Stimulated activated memory B cell treated with anti-CD40 and anti-IgM and Interleukin-4, amounts not matched to agents 10 μg/mL and 1 μg/mL and 100 μg/mL, for 72 hours (primary cell): Measurements from ENCODE around the gene CSNK2A2.

Experiments
- ATAC-seq: fragments of 150-1000 bp; cut with Tn5 transposase; 2 replicates; pipeline ENCODE4 v1.10.0; 2021
- H3K27ac Mint-ChIP-seq: one replicate; pipeline ENCODE4 v1.8.0; 2022; ENCODE audit warnings: mild to moderate bottlenecking, mixed read lengths
- H3K27me3 Mint-ChIP-seq: one replicate; pipeline ENCODE4 v1.8.0; 2022; ENCODE audit warnings: mixed read lengths
- H3K36me3 Mint-ChIP-seq: one replicate; pipeline ENCODE4 v1.8.0; 2022; ENCODE audit warnings: mixed read lengths
- H3K4me1 Mint-ChIP-seq: one replicate; pipeline ENCODE4 v1.8.0; 2022; ENCODE audit warnings: mixed read lengths
- H3K4me3 Mint-ChIP-seq: one replicate; pipeline ENCODE4 v1.8.0; 2022; ENCODE audit warnings: mild to moderate bottlenecking, moderate library complexity, mixed read lengths
- H3K9me3 Mint-ChIP-seq: one replicate; pipeline ENCODE4 v1.8.0; 2022; ENCODE audit warnings: mixed read lengths

CSNK2A2 gene

GRCh38 chr16:58128711-58129096 is 69.2 kb downstream of the CSNK2A2 start:
- Mint-ChIP-seq H3K4me3 (peak overlapping the region; percentile 86), H3K4me1 (peaks cover 34% of the 10 kb centered on the region)
- ATAC-seq, result peak; percentile 15

GRCh38 chr16:58128181-58128631 is 69.7 kb downstream of the CSNK2A2 start:
- no peaks in the 10 kb centered on the region for H3K27me3 Mint-ChIP-seq
- peak overlapping the region; percentile 59 for H3K27ac Mint-ChIP-seq
- no peaks in the 10 kb centered on the region for H3K9me3 Mint-ChIP-seq
- peak overlapping the region; percentile 86 for H3K4me3 Mint-ChIP-seq
- peaks cover 36% of the 10 kb centered on the region for H3K4me1 Mint-ChIP-seq
- no peaks in the 10 kb centered on the region for H3K36me3 Mint-ChIP-seq
- ATAC-seq, result no peak

More at GRCh38 chr16:58128711-58129096, 69.2 kb downstream of the CSNK2A2 start:
- H3K9me3 Mint-ChIP-seq, result no peaks in the 10 kb centered on the region
- H3K27ac Mint-ChIP-seq, result peak overlapping the region; percentile 59
- H3K27me3 Mint-ChIP-seq, result no peaks in the 10 kb centered on the region
- no peaks in the 10 kb centered on the region for H3K36me3 Mint-ChIP-seq

- H3K4me1 Mint-ChIP-seq, result peaks cover 36% of the 10 kb centered on the region
- H3K36me3 Mint-ChIP-seq, result no peaks in the 10 kb centered on the region
- H3K27me3 Mint-ChIP-seq, result no peaks in the 10 kb centered on the region
- peak overlapping the region; percentile 86 for H3K4me3 Mint-ChIP-seq
- peak overlapping the region; percentile 40 for H3K27ac Mint-ChIP-seq
- no peaks in the 10 kb centered on the region for H3K9me3 Mint-ChIP-seq
- ATAC-seq, result no peak
Observed at GRCh38 chr16:58127634-58128033, 70.3 kb downstream of the CSNK2A2 start.

GRCh38 chr16:58127033-58127556 is 70.8 kb downstream of the CSNK2A2 start:
- H3K36me3 Mint-ChIP-seq, result no peaks in the 10 kb centered on the region
- peaks cover 36% of the 10 kb centered on the region for H3K4me1 Mint-ChIP-seq
- peak overlapping the region; percentile 1 for H3K4me3 Mint-ChIP-seq
- no peaks in the 10 kb centered on the region for H3K9me3 Mint-ChIP-seq
- no peak for ATAC-seq
- peak overlapping the region; percentile 40 for H3K27ac Mint-ChIP-seq
- H3K27me3 Mint-ChIP-seq, result no peaks in the 10 kb centered on the region

GRCh38 chr16:58126451-58126961 is 71.4 kb downstream of the CSNK2A2 start:
- ATAC-seq, result no peak
- no peak overlapping the region for H3K27ac Mint-ChIP-seq
- H3K4me3 Mint-ChIP-seq, result no peak overlapping the region

GRCh38 chr16:58125781-58126335 is 72.0 kb downstream of the CSNK2A2 start:
- ATAC-seq, result no peak
- Mint-ChIP-seq H3K9me3 (no peaks in the 10 kb centered on the region), H3K36me3 (no peaks in the 10 kb centered on the region), H3K27me3 (no peaks in the 10 kb centered on the region), H3K4me1 (peaks cover 43% of the 10 kb centered on the region), H3K27ac (no peak overlapping the region), H3K4me3 (no peak overlapping the region)

More at GRCh38 chr16:58126451-58126961, 71.4 kb downstream of the CSNK2A2 start:
- H3K27me3 Mint-ChIP-seq, result no peaks in the 10 kb centered on the region
- no peaks in the 10 kb centered on the region for H3K36me3 Mint-ChIP-seq
- H3K9me3 Mint-ChIP-seq, result no peaks in the 10 kb centered on the region
- peaks cover 42% of the 10 kb centered on the region for H3K4me1 Mint-ChIP-seq

- ATAC-seq, result no peak
- Mint-ChIP-seq H3K4me1 (peaks cover 47% of the 10 kb centered on the region), H3K36me3 (no peaks in the 10 kb centered on the region), H3K27me3 (no peaks in the 10 kb centered on the region), H3K9me3 (no peaks in the 10 kb centered on the region), H3K4me3 (no peak overlapping the region), H3K27ac (no peak overlapping the region)
Observed at GRCh38 chr16:58125041-58125440, 72.9 kb downstream of the CSNK2A2 start.

GRCh38 chr16:58124601-58124915 is 73.3 kb downstream of the CSNK2A2 start:
- ATAC-seq, result no peak
- H3K36me3 Mint-ChIP-seq, result no peaks in the 10 kb centered on the region
- H3K27me3 Mint-ChIP-seq, result no peaks in the 10 kb centered on the region
- no peak overlapping the region for H3K27ac Mint-ChIP-seq
- peaks cover 50% of the 10 kb centered on the region for H3K4me1 Mint-ChIP-seq
- no peak overlapping the region for H3K4me3 Mint-ChIP-seq
- no peaks in the 10 kb centered on the region for H3K9me3 Mint-ChIP-seq

GRCh38 chr16:58123896-58124600 is 73.9 kb downstream of the CSNK2A2 start:
- Mint-ChIP-seq H3K36me3 (no peaks in the 10 kb centered on the region), H3K4me3 (no peak overlapping the region), H3K9me3 (no peaks in the 10 kb centered on the region), H3K4me1 (peaks cover 50% of the 10 kb centered on the region), H3K27ac (peak overlapping the region; percentile 6), H3K27me3 (no peaks in the 10 kb centered on the region)
- no peak for ATAC-seq

GRCh38 chr16:58121132-58121531 is 76.8 kb downstream of the CSNK2A2 start:
- no peak for ATAC-seq
- Mint-ChIP-seq H3K36me3 (peaks cover 17% of the 10 kb centered on the region), H3K4me1 (peaks cover 26% of the 10 kb centered on the region), H3K27ac (no peak overlapping the region), H3K4me3 (no peak overlapping the region), H3K9me3 (no peaks in the 10 kb centered on the region), H3K27me3 (no peaks in the 10 kb centered on the region)

- Mint-ChIP-seq H3K9me3 (no peaks in the 10 kb centered on the region), H3K27ac (no peak overlapping the region), H3K4me1 (peaks cover 20% of the 10 kb centered on the region), H3K27me3 (no peaks in the 10 kb centered on the region), H3K4me3 (no peak overlapping the region), H3K36me3 (peaks cover 25% of the 10 kb centered on the region)
- ATAC-seq, result no peak
Observed at GRCh38 chr16:58120234-58120633, 77.7 kb downstream of the CSNK2A2 start.

GRCh38 chr16:58119509-58119845 is 78.4 kb downstream of the CSNK2A2 start:
- no peak overlapping the region for H3K4me3 Mint-ChIP-seq
- no peaks in the 10 kb centered on the region for H3K9me3 Mint-ChIP-seq
- H3K27me3 Mint-ChIP-seq, result no peaks in the 10 kb centered on the region
- H3K36me3 Mint-ChIP-seq, result peaks cover 32% of the 10 kb centered on the region
- ATAC-seq, result no peak
- H3K4me1 Mint-ChIP-seq, result peaks cover 20% of the 10 kb centered on the region
- no peak overlapping the region for H3K27ac Mint-ChIP-seq

GRCh38 chr16:58118801-58119508 is 79.0 kb downstream of the CSNK2A2 start:
- no peak for ATAC-seq
- H3K4me3 Mint-ChIP-seq, result no peak overlapping the region
- no peaks in the 10 kb centered on the region for H3K27me3 Mint-ChIP-seq
- H3K36me3 Mint-ChIP-seq, result peaks cover 38% of the 10 kb centered on the region
- peaks cover 19% of the 10 kb centered on the region for H3K4me1 Mint-ChIP-seq
- no peak overlapping the region for H3K27ac Mint-ChIP-seq
- H3K9me3 Mint-ChIP-seq, result no peaks in the 10 kb centered on the region

- H3K27me3 Mint-ChIP-seq, result no peaks in the 10 kb centered on the region
- H3K4me3 Mint-ChIP-seq, result no peak overlapping the region
- no peak overlapping the region for H3K27ac Mint-ChIP-seq
- peaks cover 59% of the 10 kb centered on the region for H3K36me3 Mint-ChIP-seq
- no peaks in the 10 kb centered on the region for H3K9me3 Mint-ChIP-seq
- ATAC-seq, result no peak
- peaks cover 8% of the 10 kb centered on the region for H3K4me1 Mint-ChIP-seq
Observed at GRCh38 chr16:58116529-58116928, 81.4 kb downstream of the CSNK2A2 start.

GRCh38 chr16:58116081-58116480 is 81.8 kb downstream of the CSNK2A2 start:
- ATAC-seq, result no peak
- Mint-ChIP-seq H3K4me3 (no peak overlapping the region), H3K9me3 (no peaks in the 10 kb centered on the region), H3K36me3 (peaks cover 59% of the 10 kb centered on the region), H3K4me1 (peaks cover 6% of the 10 kb centered on the region), H3K27me3 (no peaks in the 10 kb centered on the region), H3K27ac (no peak overlapping the region)
